T-helper 2 cell (primary cell): ENCODE data around the gene NINJ2.
"Not testable (repeated sequence)": the region's sequence is repeated elsewhere in the genome, so short reads cannot be mapped to it uniquely, and the experiment has no call there.

Experiments used
- DNase-seq, 5 experiments: peaks; one replicate each; pipeline versions ENCODE4 v3.0.0 to v3.0.0-alpha.2; 2012 to 2022

NINJ2 gene

GRCh38 chr12:583251-583869 lies 79.9 kb downstream of the NINJ2 start:
- DNase-seq: no peak

DNA sequence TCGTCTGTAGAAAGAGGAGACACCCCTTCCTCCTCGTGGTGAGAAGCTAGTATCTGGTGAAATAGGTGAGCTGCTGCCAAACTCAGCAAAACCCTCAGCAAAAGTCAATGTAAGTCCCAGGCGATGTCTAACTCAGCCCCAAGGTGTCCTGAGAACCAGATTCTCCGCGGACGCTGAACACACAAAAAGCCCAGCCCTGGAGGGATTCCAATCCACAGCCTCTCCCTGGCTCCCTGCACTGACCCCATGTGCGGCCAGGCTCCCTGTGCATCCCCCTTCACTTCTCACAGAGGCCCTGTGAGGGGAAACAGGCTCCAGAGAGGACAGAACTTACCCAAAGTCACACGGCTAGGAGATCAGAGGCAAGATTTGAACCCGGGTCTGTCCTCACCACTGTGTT lies 81.5 kb downstream of the NINJ2 start:
- DNase-seq: no peak

DNA sequence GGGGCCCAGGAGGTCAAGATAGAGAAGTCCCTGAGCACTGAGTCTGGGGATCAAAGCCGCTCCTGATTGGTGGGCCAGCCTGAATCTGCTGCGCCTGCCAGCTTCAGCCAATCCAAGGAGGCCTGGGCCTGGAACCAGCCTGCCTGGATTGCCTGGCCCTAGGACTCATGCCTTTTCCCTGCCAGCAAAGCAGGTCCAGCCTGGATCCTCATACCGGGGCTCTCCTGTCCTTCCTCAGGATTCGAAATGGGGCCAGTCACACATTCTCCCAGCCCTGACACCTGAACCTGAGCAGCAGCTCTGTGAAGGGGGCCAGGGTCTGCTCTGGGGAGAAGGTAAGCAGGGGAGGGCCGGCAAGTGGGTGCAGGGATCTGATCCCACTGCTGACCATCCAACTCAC lies 81.9 kb downstream of the NINJ2 start:
- DNase-seq: no peak

DNA sequence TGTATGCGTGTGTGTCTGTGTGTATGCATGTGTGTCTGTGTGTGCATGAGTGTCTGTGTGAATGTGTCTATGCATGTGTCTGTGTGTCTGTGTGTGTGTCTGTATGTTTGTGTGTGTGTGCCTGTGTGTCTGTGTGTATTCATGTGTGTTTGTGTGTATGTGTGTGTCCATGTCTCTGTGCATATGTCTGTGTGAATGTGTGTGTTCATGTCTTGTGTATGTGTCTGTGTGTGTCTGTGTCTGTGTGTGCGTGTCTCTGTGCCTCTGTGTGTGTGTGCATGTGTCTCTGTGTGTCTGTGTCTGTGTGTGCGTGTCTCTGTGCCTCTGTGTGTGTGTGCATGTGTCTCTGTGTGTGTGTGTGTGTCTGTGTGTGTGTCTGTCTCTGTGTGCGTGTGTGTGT lies 82.4 kb downstream of the NINJ2 start:
- DNase-seq: no peak

- DNase-seq: no peak
These were observed 83.7 kb downstream of the NINJ2 start for GRCh38 chr12:579420-580110.

- no peak for DNase-seq
These were observed 84.4 kb downstream of the NINJ2 start for GRCh38 chr12:578748-579419.

GRCh38 chr12:577994-578747 lies 85.1 kb downstream of the NINJ2 start:
- not testable (repeated sequence) for DNase-seq

DNA sequence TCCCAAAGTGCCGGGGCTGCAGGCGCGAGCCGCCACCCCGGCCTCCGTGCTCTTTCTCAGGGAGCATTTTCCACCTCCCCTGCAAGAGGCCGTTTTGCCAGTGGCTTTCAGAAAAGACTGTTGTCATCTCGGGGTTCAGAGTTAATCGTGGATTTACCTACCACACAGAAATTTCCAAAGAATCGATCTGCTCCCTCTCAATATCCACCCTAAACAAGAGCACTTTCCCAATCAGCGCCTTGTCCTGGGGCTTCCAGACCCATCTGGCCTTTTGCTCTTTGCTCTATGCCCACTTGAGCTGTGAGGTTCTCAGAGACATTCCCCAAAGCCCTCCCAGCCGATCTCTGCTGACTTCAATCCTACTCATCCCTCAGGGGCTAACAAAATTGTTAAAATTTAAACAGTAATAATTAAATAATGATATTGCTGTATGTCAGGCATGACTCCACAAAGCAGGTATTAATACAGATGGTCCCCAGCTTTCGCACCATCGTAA lies 86.6 kb downstream of the NINJ2 start:
- DNase-seq: no peak

DNA sequence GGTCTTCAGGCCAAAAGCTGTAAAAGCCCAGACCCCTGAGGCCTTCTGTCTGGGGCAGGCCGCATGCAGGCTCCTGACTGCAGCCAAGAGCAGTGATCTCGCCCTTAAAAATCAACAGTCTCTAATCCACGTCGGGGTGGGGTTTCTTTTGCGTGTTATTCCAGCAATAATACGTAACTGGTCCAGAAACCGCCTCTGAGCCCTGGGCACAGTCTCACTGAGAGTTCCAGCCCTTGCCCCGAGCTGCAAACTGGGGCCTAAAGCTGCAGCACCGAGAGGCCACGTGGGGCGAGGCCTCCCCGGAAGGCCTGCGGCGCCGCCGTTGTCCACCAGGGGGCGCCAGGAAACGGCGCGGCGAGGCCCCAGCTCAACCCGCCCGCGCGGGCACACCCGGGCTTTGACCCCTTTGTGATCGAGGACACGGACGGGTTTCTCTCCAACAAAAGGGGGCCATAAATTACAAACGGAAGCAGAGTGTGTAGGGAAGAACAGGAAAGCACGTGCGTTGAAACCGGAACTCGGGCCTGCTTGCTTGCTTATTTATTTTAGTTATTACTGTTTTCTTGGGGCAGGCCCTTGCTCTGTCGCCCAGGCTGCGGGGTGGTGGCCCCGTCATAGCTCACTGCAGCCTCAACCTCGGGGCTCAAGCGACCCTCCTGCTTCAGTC lies 87.2 kb downstream of the NINJ2 start:
- DNase-seq: peak; percentile 69 to 85 (median 76)

DNA sequence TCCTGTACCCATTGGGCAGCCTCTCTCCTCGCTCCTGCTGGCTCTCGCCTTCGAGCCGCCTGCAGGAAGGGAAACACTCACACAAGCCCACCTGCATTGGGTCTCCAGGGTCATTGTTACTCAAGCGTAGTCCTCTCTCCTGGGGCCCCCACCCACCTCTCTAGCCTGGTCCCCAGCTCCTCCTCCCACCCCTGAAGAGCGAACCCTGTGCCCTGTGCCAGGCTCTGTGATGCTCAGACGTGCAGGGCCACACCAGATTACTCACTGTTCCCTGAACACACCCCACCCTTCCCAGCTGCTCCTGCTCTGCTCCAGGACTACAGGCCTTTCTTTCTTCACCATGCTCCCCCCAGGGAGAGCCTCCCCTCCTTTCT lies 88.1 kb downstream of the NINJ2 start:
- DNase-seq: no peak

DNA sequence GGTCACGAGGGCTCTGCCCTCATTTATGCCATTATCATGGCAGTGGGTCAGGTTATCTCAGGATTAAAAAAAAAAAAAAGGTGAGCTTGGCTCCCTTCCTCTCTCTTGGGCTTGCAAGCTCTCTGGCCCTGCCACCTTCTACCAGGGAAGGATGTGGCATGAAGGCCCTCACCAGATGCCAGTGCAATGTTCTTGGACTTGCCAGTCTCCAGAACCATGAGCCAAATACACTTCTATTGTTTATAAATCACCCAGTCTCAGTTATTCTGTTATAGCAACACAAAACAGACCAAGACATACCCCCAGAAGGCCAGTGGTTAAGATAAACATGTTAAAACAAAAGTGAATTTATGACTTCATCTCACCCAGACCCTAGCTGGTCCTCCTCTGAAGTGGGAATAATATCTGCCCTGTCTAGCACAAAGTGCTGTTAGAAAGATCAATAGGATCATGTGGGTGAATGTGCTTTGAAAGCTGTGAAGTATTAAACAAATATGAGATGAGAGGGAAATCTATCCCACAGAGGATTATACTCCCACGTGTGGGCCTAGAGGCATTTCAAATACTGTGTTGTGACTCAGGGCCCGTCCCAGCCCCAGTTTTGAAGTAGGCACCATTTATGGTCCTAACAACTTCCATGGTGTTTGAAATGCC lies 88.6 kb downstream of the NINJ2 start:
- DNase-seq: no peak

DNA sequence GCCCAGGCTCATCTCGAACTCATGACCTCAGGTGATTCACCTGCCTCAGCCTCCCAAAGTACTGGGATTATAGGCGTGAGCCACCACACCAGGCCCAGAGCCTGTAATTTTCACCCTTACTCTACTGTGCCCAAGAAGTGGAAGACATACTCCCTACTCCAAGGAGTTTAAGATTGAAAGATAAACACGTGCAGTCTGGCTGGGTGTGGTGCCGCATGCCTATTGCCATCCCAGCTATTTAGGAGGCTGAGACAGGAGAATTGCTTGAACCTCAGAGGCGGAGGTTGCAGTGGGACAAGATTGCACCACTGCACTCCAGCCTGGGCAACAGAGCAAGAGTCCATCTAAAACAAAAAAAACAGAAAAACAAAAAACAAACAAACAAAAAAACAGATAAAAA lies 90.0 kb downstream of the NINJ2 start:
- no peak for DNase-seq

DNA sequence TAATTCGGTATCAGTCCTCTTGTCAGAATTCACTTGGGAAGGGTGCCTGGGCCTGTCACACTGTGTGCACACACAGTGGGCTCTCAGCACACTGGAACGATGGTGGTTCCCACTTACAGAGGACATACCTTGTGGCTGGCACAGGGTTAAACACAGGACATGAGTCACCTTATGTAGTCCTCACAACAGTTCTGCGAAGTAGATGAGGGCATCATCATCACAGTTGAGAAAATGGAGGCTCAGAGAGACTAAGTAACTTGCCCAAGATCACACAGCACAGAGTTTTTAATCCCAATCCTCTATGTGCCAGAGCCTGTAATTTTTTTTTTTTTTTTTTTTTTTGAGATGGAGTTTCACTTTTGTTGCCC lies 90.7 kb downstream of the NINJ2 start:
- DNase-seq: no peak

GRCh38 chr12:571795-572531 lies 91.3 kb downstream of the NINJ2 start:
- no peak for DNase-seq

GRCh38 chr12:570921-571794 lies 92.1 kb downstream of the NINJ2 start:
- DNase-seq: no peak

GRCh38 chr12:570435-570920 lies 92.8 kb downstream of the NINJ2 start:
- DNase-seq: no peak

- peak; percentile 69 to 81 (median 80) for DNase-seq
These were observed 93.3 kb downstream of the NINJ2 start for GRCh38 chr12:569803-570434.

- no peak for DNase-seq
These were observed 94.1 kb downstream of the NINJ2 start for GRCh38 chr12:569091-569676.

GRCh38 chr12:568486-568885 lies 94.8 kb downstream of the NINJ2 start:
- no peak for DNase-seq
